ENCODE data around the gene DHX16.

DHX16 gene

GRCh38 chr6:30626484-30627366 is 46.1 kb downstream of the DHX16 start, which contains the start of gene ATAT1:
Gene ATAT1, plus strand, starts transcription at chr6:30626874.
- DNase-seq, result peak; percentile 92

- no peak for DNase-seq
Measured at GRCh38 chr6:30625511-30625910, 47.3 kb downstream of the DHX16 start.

GRCh38 chr6:30619561-30619960 is 53.2 kb downstream of the DHX16 start:
- DNase-seq, result no peak

- DNase-seq, result no peak
Measured at GRCh38 chr6:30618270-30618797, 54.5 kb downstream of the DHX16 start.

GRCh38 chr6:30617565-30618269 is 55.1 kb downstream of the DHX16 start, which contains the start of gene MRPS18B:
Gene MRPS18B, plus strand, starts transcription at chr6:30617840. Its CDS starts 26 bp downstream, at chr6:30617866.
- peak; percentile 98 for DNase-seq

- DNase-seq, result peak; percentile 97
Measured at GRCh38 chr6:30616811-30617564, 55.8 kb downstream of the DHX16 start, which contains the start of gene PPP1R10. Gene PPP1R10, minus strand, starts transcription at chr6:30617243. Its CDS starts 7,299 bp downstream, at chr6:30609944.

GRCh38 chr6:30615958-30616810 is 56.6 kb downstream of the DHX16 start:
- DNase-seq, result peak; percentile 45

- DNase-seq, result peak; percentile 43
Measured at GRCh38 chr6:30615219-30615957, 57.4 kb downstream of the DHX16 start.

- DNase-seq, result peak; percentile 89
Measured at GRCh38 chr6:30614843-30615218, 58.0 kb downstream of the DHX16 start.

GRCh38 chr6:30614044-30614842 is 58.6 kb downstream of the DHX16 start:
- DNase-seq, result peak; percentile 21

- no peak for DNase-seq
Measured at GRCh38 chr6:30613251-30614043, 59.4 kb downstream of the DHX16 start.

GRCh38 chr6:30612687-30613248 is 60.0 kb downstream of the DHX16 start:
- no peak for DNase-seq

GRCh38 chr6:30612213-30612612 is 60.6 kb downstream of the DHX16 start:
- DNase-seq, result no peak

GRCh38 chr6:30611856-30612194 is 61.0 kb downstream of the DHX16 start:
- no peak for DNase-seq

- no peak for DNase-seq
Measured at GRCh38 chr6:30611150-30611855, 61.5 kb downstream of the DHX16 start.

- no peak for DNase-seq
Measured at GRCh38 chr6:30610065-30610464, 62.7 kb downstream of the DHX16 start.

GRCh38 chr6:30603961-30604360 is 68.8 kb downstream of the DHX16 start:
- DNase-seq, result no peak
